SU-DHL-6 (cell line): ENCODE data around the gene B3GAT1.
"Not testable (repeated sequence)": the region's sequence is repeated elsewhere in the genome, so short reads cannot be mapped to it uniquely, and the experiment has no call there.

ENCODE experiments used
- H2AFZ ChIP-seq: fragments of 200-600 bp; sonication (generic); 2 replicates; pipeline ENCODE4 v1.6.1; 2014; ENCODE audit warnings: low read depth, mild to moderate bottlenecking, moderate library complexity, mixed read lengths, antibody characterized with exemption, low read length; ENCODE audit not compliant: severe bottlenecking
- H3F3A ChIP-seq: fragments of 200-600 bp; shearing (Covaris generic); 2 replicates; pipeline ENCODE4 v1.6.0; 2016; ENCODE audit warnings: antibody characterized with exemption, mild to moderate bottlenecking; ENCODE audit not compliant: insufficient read depth
- H3K27ac ChIP-seq: fragments of 200-600 bp; sonication (generic); 2 replicates; pipeline ENCODE4 v1.5.1; 2016; ENCODE audit warnings: low read depth, mild to moderate bottlenecking, low read length, moderate library complexity, mixed read lengths
- H3K27me3 ChIP-seq: fragments of 200-600 bp; sonication (generic), shearing (Covaris generic); 2 replicates; pipeline ENCODE4 v1.6.0; 2014; ENCODE audit warnings: mild to moderate bottlenecking, low read length
- H3K36me3 ChIP-seq: fragments of 200-600 bp; sonication (generic); 2 replicates; pipeline ENCODE4 v1.6.1; 2014; ENCODE audit warnings: mild to moderate bottlenecking, low read length, mixed read lengths
- H3K4me2 ChIP-seq: fragments of 300-600, 200-600 bp; shearing (Covaris generic), sonication (generic); 2 replicates; pipeline ENCODE4 v1.6.0; 2014; ENCODE audit warnings: low read length, low read depth, mild to moderate bottlenecking; ENCODE audit not compliant: poor library complexity, severe bottlenecking
- H3K4me3 ChIP-seq: fragments of 200-600 bp; sonication (generic); 2 replicates; pipeline ENCODE4 v1.5.1; 2014; ENCODE audit warnings: antibody characterized with exemption, low read length, mild to moderate bottlenecking, mixed read lengths; ENCODE audit not compliant: insufficient read depth, poor library complexity, severe bottlenecking
- H3K79me2 ChIP-seq: fragments of 200-600 bp; sonication (generic); 2 replicates; pipeline ENCODE4 v1.6.1; 2014; ENCODE audit warnings: mild to moderate bottlenecking, low read length, moderate library complexity; ENCODE audit not compliant: insufficient read depth
- H3K9ac ChIP-seq: fragments of 200-600 bp; sonication (generic); 2 replicates; pipeline ENCODE4 v1.7.0; 2014; ENCODE audit warnings: mild to moderate bottlenecking, low read length
- H3K9me2 ChIP-seq: fragments of 200-600 bp; sonication (generic); replicated peaks from 2 replicates; pipeline ENCODE4 v1.6.1; 2014; ENCODE audit warnings: low read length; ENCODE audit not compliant: insufficient read depth
- H3K9me3 ChIP-seq: fragments of 200-600 bp; sonication (generic); 2 replicates; pipeline ENCODE4 v1.6.1; 2014; ENCODE audit warnings: low read length, mixed read lengths; ENCODE audit not compliant: insufficient read depth
- H4K20me1 ChIP-seq: fragments of 200-600 bp; sonication (generic); 2 replicates; pipeline ENCODE4 v1.6.1; 2014; ENCODE audit warnings: low read depth, mild to moderate bottlenecking, antibody characterized with exemption, low read length, moderate library complexity, mixed read lengths
- EZH2phosphoT487 ChIP-seq: fragments of 200-600 bp; sonication (generic), shearing (Covaris generic); conservative IDR thresholded peaks from 2 replicates; pipeline ENCODE4 v1.6.1; 2018; ENCODE audit warnings: mild to moderate bottlenecking, antibody characterized with exemption, low read length, moderate library complexity, mixed read lengths
- TF ChIP-seq, protein P1 (sequence below): fragments of 200-600 bp; sonication (generic); IDR thresholded peaks from one replicate; pipeline ENCODE4 v1.5.1; 2017; ENCODE audit warnings: antibody characterized with exemption, mild to moderate bottlenecking, low read length, moderate library complexity; ENCODE audit not compliant: insufficient read depth, poor library complexity, severe bottlenecking

The B3GAT1 gene

DNA sequence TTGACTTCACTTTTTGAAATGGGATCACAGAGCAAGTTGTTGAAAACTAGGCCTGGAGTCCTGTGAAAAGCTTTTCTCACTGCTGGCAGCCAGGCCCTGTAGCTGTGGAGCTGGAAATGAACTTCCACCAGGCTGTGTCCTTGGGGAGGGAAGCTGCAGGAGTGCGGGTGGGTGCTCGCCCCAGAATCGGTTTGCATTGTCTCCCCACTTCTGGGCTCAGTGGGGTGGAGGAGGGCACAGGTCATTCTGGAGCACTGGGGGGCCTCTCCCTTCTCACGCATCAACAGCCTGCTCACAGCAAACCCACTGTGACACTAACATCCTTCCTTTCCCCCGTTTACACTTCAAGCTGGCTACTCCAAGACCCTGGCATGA is 65.1 kb downstream of the B3GAT1 start:
- Histone ChIP-seq H3K4me2 (no peak overlapping the region), H3F3A (no peaks in the 10 kb centered on the region), H3K27me3 (no peaks in the 10 kb centered on the region), H3K36me3 (no peaks in the 10 kb centered on the region), H3K9ac (no peak overlapping the region), H4K20me1 (no peaks in the 10 kb centered on the region), H3K9me2 (no peaks in the 10 kb centered on the region), H3K79me2 (no peaks in the 10 kb centered on the region), H2AFZ (no peak overlapping the region), H3K4me3 (no peak overlapping the region), H3K27ac (no peak overlapping the region), H3K9me3 (no peaks in the 10 kb centered on the region)
- TF ChIP-seq, protein P1, sequence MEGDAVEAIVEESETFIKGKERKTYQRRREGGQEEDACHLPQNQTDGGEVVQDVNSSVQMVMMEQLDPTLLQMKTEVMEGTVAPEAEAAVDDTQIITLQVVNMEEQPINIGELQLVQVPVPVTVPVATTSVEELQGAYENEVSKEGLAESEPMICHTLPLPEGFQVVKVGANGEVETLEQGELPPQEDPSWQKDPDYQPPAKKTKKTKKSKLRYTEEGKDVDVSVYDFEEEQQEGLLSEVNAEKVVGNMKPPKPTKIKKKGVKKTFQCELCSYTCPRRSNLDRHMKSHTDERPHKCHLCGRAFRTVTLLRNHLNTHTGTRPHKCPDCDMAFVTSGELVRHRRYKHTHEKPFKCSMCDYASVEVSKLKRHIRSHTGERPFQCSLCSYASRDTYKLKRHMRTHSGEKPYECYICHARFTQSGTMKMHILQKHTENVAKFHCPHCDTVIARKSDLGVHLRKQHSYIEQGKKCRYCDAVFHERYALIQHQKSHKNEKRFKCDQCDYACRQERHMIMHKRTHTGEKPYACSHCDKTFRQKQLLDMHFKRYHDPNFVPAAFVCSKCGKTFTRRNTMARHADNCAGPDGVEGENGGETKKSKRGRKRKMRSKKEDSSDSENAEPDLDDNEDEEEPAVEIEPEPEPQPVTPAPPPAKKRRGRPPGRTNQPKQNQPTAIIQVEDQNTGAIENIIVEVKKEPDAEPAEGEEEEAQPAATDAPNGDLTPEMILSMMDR, result no peak
- no peak for TF ChIP-seq EZH2phosphoT487

DNA sequence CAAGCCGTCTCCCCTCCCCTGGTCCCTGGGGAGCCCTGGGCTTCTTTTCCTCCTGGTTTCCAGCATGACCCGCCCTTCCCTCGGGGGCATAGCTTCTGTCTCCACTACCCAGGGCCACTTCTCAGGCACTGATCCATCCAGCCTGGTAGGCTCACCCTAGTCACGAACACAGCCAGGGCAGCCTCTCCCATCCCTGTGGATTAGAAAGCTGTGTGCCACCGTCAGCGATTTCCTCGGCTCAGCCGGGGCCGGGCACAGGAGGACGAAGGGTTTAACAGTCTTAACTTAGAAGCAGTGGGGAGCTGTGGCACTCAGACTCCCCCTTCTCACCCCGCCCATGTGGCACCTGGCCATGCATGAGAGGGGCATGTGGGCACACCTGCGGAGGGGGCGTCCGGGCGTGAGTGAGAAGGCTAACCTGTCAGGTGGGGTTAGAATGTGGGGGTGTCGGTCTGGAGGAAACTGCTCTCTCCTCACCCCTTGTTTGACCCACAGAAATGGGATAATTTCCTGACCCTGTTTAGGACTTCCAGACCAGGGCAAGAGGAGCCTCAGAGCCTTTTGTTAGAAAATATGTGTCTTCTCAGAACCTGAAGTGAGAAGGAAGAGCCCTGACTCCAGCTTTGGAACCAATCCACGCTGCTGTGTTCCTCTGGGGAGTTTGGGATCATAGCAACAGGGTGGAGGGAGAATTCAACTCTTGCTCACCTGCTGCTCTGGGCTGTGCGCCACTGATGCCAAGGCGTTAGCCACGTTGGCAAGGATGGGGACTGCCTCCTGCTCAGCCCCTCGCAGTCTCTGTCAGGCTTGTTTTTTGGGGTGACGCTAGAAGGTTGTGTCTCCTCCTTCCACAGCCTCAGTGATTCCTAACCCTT is 65.7 kb downstream of the B3GAT1 start:
- Histone ChIP-seq H3K9me3 (no peaks in the 10 kb centered on the region), H3K4me3 (no peak overlapping the region), H3K9ac (no peak overlapping the region), H3K9me2 (no peaks in the 10 kb centered on the region), H3K4me2 (no peak overlapping the region), H3F3A (no peaks in the 10 kb centered on the region), H3K79me2 (no peaks in the 10 kb centered on the region), H3K27ac (no peak overlapping the region), H3K36me3 (no peaks in the 10 kb centered on the region), H2AFZ (no peak overlapping the region), H4K20me1 (no peaks in the 10 kb centered on the region), H3K27me3 (no peaks in the 10 kb centered on the region)
- TF ChIP-seq, protein P1, result no peak
- no peak for TF ChIP-seq EZH2phosphoT487

DNA sequence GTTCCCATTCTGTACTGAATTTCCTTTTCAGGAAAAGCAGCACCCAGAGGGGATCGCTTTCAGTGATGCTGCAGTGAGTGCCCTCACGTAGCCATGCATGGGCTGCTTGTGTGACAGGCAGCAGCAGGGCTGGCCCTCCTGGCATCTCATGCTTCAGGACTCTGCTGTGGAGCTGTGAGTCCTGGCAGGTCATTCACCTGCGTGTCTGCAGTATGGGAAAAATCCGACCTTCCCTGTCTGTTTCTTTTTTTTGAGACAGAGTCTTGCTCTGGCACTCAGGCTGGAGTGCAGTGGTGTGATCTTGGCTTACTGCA is 66.8 kb downstream of the B3GAT1 start:
- Histone ChIP-seq H3K4me3 (no peak overlapping the region), H3K9me3 (no peaks in the 10 kb centered on the region), H3F3A (no peaks in the 10 kb centered on the region), H2AFZ (no peak overlapping the region), H3K27ac (no peak overlapping the region), H3K4me2 (no peak overlapping the region), H3K27me3 (no peaks in the 10 kb centered on the region), H3K9ac (no peak overlapping the region), H3K36me3 (no peaks in the 10 kb centered on the region), H4K20me1 (no peaks in the 10 kb centered on the region), H3K9me2 (no peaks in the 10 kb centered on the region), H3K79me2 (no peaks in the 10 kb centered on the region)
- TF ChIP-seq, protein P1, result no peak
- no peak for TF ChIP-seq EZH2phosphoT487

DNA sequence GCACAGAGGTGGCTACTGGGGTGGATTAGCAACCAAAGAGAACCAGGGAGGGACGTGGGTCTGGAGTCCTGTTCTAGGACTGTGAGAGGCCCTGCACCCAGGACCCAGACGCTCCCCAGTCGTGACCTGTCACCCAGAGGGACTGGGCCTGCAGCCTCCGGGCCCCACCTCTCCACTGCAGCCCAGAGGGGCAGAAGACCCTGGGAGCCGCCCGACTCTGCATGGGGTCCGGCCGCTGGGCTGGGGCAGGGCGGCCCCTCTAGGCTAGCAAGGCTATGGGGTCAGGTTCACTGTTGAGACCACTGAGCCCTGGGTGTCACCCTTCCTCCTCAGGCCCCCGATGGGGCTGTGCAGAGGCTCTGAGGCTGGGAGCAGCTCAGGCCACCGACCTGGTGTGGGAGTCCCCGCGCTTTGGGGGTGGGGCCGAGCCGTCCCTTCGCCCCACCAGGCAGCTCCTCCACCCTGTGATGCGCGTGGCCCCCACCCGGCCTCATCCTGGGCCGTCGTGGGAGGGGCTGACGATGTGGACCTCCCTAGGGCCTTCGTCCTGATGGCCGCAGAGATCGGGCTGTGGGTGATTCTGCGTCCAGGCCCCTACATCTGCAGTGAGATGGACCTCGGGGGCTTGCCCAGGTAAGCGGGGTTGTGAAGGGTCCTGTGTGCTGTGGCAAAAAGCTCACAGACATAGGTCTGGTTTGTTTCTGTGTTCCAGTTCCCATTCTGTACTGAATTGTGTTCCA is 67.4 kb downstream of the B3GAT1 start:
- H2AFZ ChIP-seq, H3K9me2 ChIP-seq, H3K27me3 ChIP-seq, H3K27ac ChIP-seq, H3K9me3 ChIP-seq, H3K4me2 ChIP-seq, H3K79me2 ChIP-seq, H3K36me3 ChIP-seq, H4K20me1 ChIP-seq, H3K9ac ChIP-seq, H3K4me3 ChIP-seq, H3F3A ChIP-seq: not testable (repeated sequence)
